T-cell (primary cell): ENCODE data around the gene CCL3. TPM values are rescaled to one million over a fixed set of nuclear protein-coding genes. Genes with fewer than 3 reads are reported as not detected.
"Not testable (repeated sequence)": the region's sequence is repeated elsewhere in the genome, so short reads cannot be mapped to it uniquely, and the experiment has no call there.

ENCODE experiments used
- ATAC-seq, 4 experiments: fragments of 200-7000 bp in 3 of 4; fragments of 150-1000 bp in 1 of 4; cut with Tn5 transposase; replicated peaks in 1 of 4; 1 replicate in 3 of 4; 2 replicates in 1 of 4; pipeline ENCODE4 v1.10.0; 2021; ENCODE audit warnings: moderate library complexity in 3 of 4, mild to moderate bottlenecking in 2 of 4, moderate number of reproducible peaks in 1 of 4
- CTCF ChIA-PET, 2 donors: fragments of 300-600 bp; sonication (Branson Sonifier 250); formaldehyde crosslinking; loops; one replicate each; lab custom pipeline; 2022; ENCODE audit warnings: antibody characterized with exemption in 2 of 2; lab: Charles Lee
- POLR2A ChIA-PET, 2 donors: fragments of 300-600 bp; sonication (Branson Sonifier 250); formaldehyde crosslinking; loops; one replicate each; lab custom pipeline; 2022; ENCODE audit warnings: antibody characterized with exemption in 2 of 2; lab: Charles Lee
- DNase-seq, 35 experiments: peaks; one replicate each; pipeline versions ENCODE4 v3.0.0 to v3.0.0-alpha.2; 2013 to 2023
- H3K27ac ChIP-seq: one replicate; pipeline ENCODE4 v1.5.1; 2013; ENCODE audit warnings: low read length
- H3K27me3 ChIP-seq, 2 experiments: replicated peaks in 1 of 2; 1 replicate in 1 of 2; 2 replicates in 1 of 2; pipeline versions ENCODE4 v1.6.1 to v1.7.0; 2013; ENCODE audit warnings: low read length in 1 of 2, mixed read lengths in 1 of 2; ENCODE audit not compliant: control insufficient read depth in 2 of 2, insufficient read depth in 2 of 2; ENCODE audit errors: extremely low read depth in 1 of 2
- H3K36me3 ChIP-seq, 2 donors: 1 replicate in 1 of 2; 2 replicates in 1 of 2; pipeline versions ENCODE4 v1.6.1 to v1.7.0; 2013; ENCODE audit warnings: low read length in 1 of 2; ENCODE audit not compliant: control insufficient read depth in 2 of 2, insufficient read depth in 1 of 2; ENCODE audit errors: extremely low read depth in 1 of 2
- H3K4me1 ChIP-seq, 2 experiments: 1 replicate in 1 of 2; 2 replicates in 1 of 2; pipeline versions ENCODE4 v1.6.1 to v1.7.0; 2013; ENCODE audit warnings: low read length in 2 of 2, mixed read lengths in 1 of 2; ENCODE audit not compliant: insufficient read depth in 2 of 2, control insufficient read depth in 1 of 2; ENCODE audit errors: extremely low read depth in 1 of 2
- H3K4me3 ChIP-seq, 2 donors: 1 replicate in 1 of 2; 2 replicates in 1 of 2; pipeline versions ENCODE4 v1.5.1 to v1.7.0; 2013; ENCODE audit warnings: mild to moderate bottlenecking in 2 of 2, low read length in 1 of 2, moderate library complexity in 1 of 2; ENCODE audit not compliant: control insufficient read depth in 1 of 2; ENCODE audit errors: extremely low read depth in 1 of 2
- H3K9me3 ChIP-seq: 2 replicates; pipeline ENCODE4 v1.7.0; 2013
- H3K27ac Mint-ChIP-seq, 2 donors: one replicate each; pipeline ENCODE4 v1.8.0; 2020 to 2021; ENCODE audit warnings: mild to moderate bottlenecking in 2 of 2, mixed read lengths in 2 of 2
- H3K27me3 Mint-ChIP-seq, 2 donors: one replicate each; pipeline ENCODE4 v1.8.0; 2021 to 2022; ENCODE audit warnings: mixed read lengths in 2 of 2
- H3K36me3 Mint-ChIP-seq: one replicate; pipeline ENCODE4 v1.8.0; 2021; ENCODE audit warnings: mixed read lengths
- H3K4me1 Mint-ChIP-seq, 3 donors: one replicate each; pipeline ENCODE4 v1.8.0; 2020 to 2022; ENCODE audit warnings: mixed read lengths in 3 of 3, mild to moderate bottlenecking in 1 of 3
- H3K4me3 Mint-ChIP-seq, 3 donors: one replicate each; pipeline ENCODE4 v1.8.0; 2020 to 2022; ENCODE audit warnings: mild to moderate bottlenecking in 3 of 3, mixed read lengths in 3 of 3, moderate library complexity in 3 of 3
- H3K9me3 Mint-ChIP-seq, 3 donors: one replicate each; pipeline ENCODE4 v1.8.0; 2020 to 2022; ENCODE audit warnings: mixed read lengths in 3 of 3
- WGBS: methylation state at CpG from one replicate; pipeline ENCODE4 v1.1.5; 2013; ENCODE audit warnings: missing lambda C conversion rate; ENCODE audit not compliant: insufficient coverage; 5-methylcytosine and 5-hydroxymethylcytosine counted together
- total RNA-seq, 35 experiments: library from RNA in 6 of 35; stranded (reverse) in 6 of 35; fragments of 120-200 nt in 1 of 35; gene quantifications; one replicate each; pipeline versions ENCODE4 v1.2.1 to v1.2.4 and lab custom pipeline; 2013 to 2026

The CCL3 gene
- total RNA-seq, 5 donors from 2014 or later (not counting 1 experiment from before 2014, with no cell fraction given): 2.0 to 6.0 (median 4.8) TPM

GRCh38 chr17:36111068-36111490 lies 21.1 kb upstream of the CCL3 start:
- no peaks in the 10 kb centered on the region for H3K36me3 ChIP-seq
- WGBS: 100% methylated on average over 1 of the region's 4 CpGs
- H3K9me3 Mint-ChIP-seq: peaks cover 0 to 9% (median 4%) of the 10 kb centered on the region in 3 donors
- no peak overlapping the region for H3K27ac Mint-ChIP-seq
- H3K36me3 Mint-ChIP-seq: no peaks in the 10 kb centered on the region
- peaks cover 5 to 29% of the 10 kb centered on the region in 2 donors for H3K27me3 Mint-ChIP-seq
- no peak overlapping the region for H3K4me3 Mint-ChIP-seq
- H3K27me3 ChIP-seq: no peaks in the 10 kb centered on the region
- ATAC-seq: no peak
- peaks cover 0 to 9% (median 7%) of the 10 kb centered on the region in 3 donors for H3K4me1 Mint-ChIP-seq
- ChIA-PET POLR2A (no interaction called here), CTCF (no interaction called here)
- no peak overlapping the region for H3K4me3 ChIP-seq
- H3K27ac ChIP-seq: no peak overlapping the region
- H3K9me3 ChIP-seq: no peaks in the 10 kb centered on the region
- H3K4me1 ChIP-seq: peaks cover 0 to 31% of the 10 kb centered on the region in 2 experiments
- no peak for DNase-seq

DNA sequence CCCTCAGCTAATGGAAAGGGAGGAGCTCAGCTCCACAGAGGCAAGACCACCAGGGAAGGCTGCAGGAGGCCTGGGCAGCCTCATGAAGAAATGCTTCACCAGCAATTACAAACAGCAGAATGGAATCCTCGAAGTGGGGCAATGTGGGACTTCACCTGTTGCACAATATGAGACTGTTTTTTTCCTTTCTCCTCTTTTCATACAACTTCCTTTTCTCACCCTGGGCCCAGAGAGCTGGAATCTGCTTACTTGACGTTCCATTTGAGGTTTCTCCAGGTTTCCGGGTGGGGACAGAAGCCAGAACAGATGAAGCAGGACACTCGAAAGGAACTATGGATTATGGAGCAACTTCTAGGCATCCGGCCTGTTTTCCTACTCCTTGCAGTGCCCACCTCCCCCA lies 18.3 kb upstream of the CCL3 start:
- H3K27me3 Mint-ChIP-seq: peaks cover 11 to 37% of the 10 kb centered on the region in 2 donors
- H3K36me3 Mint-ChIP-seq, H3K27me3 ChIP-seq, POLR2A ChIA-PET, H3K27ac Mint-ChIP-seq, H3K36me3 ChIP-seq, DNase-seq, H3K9me3 Mint-ChIP-seq, H3K4me3 ChIP-seq, ATAC-seq, CTCF ChIA-PET, H3K9me3 ChIP-seq, H3K4me3 Mint-ChIP-seq: not testable (repeated sequence)
- 56% methylated on average over 2 of the region's 5 CpGs for WGBS
- Histone ChIP-seq H3K27ac (peak overlapping the region; percentile 68), H3K4me1 (peaks cover 0 to 36% of the 10 kb centered on the region in 2 experiments)
- H3K4me1 Mint-ChIP-seq: peaks cover 0 to 25% (median 17%) of the 10 kb centered on the region in 3 donors

GRCh38 chr17:36107660-36108059 lies 17.7 kb upstream of the CCL3 start:
- no peaks in the 10 kb centered on the region for H3K36me3 ChIP-seq
- H3K27ac ChIP-seq: peak overlapping the region; percentile 68
- Mint-ChIP-seq H3K27me3 (peaks cover 14 to 39% of the 10 kb centered on the region in 2 donors), H3K4me1 (peaks cover 0 to 31% (median 23%) of the 10 kb centered on the region in 3 donors), H3K4me3 (no peak overlapping the region), H3K27ac (peak overlapping the region in 1 of 2 donors; percentile 0), H3K36me3 (no peaks in the 10 kb centered on the region), H3K9me3 (peaks cover 0 to 6% (median 2%) of the 10 kb centered on the region in 3 donors)
- peaks cover 0 to 42% of the 10 kb centered on the region in 2 experiments for H3K4me1 ChIP-seq
- ChIA-PET CTCF (no interaction called here), POLR2A (no interaction called here)
- no peaks in the 10 kb centered on the region for H3K9me3 ChIP-seq
- DNase-seq: peak in 12 of 35 experiments; percentile 9 to 49 (median 26)
- no CpG with 5 or more reads among the region's 3 CpGs for WGBS
- peaks cover 0 to 3% of the 10 kb centered on the region in 2 experiments for H3K27me3 ChIP-seq
- no peak overlapping the region for H3K4me3 ChIP-seq
- peak in 1 of 4 experiments; percentile 43 for ATAC-seq

DNA sequence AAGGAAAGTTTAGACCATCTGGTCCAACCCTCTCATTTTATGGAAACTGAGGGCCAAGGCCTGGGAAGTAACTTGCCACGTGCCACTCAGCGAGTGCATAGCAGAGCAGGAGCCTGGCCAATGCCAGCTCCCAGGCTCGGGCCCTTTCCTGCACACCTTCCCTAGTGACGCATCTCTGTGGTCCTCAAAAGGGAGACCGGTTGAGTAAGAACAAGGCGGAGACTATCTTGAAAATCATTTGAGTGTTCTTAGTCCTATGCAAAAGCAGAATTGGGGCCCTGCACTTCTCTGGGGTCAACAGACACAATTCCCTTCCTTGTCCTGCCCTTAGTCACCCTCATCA lies 16.5 kb upstream of the CCL3 start:
- WGBS: 67% methylated on average over 3 of the region's 6 CpGs
- H3K36me3 ChIP-seq: no peaks in the 10 kb centered on the region
- no peak overlapping the region for H3K4me3 ChIP-seq
- peaks cover 11 to 37% of the 10 kb centered on the region in 2 donors for H3K27me3 Mint-ChIP-seq
- peak overlapping the region; percentile 68 for H3K27ac ChIP-seq
- H3K4me1 Mint-ChIP-seq: peaks cover 0 to 33% (median 25%) of the 10 kb centered on the region in 3 donors
- no peaks in the 10 kb centered on the region for H3K36me3 Mint-ChIP-seq
- ChIA-PET CTCF (no interaction called here), POLR2A (no interaction called here)
- H3K9me3 ChIP-seq: no peaks in the 10 kb centered on the region
- H3K27ac Mint-ChIP-seq: no peak overlapping the region
- no peak for ATAC-seq
- H3K27me3 ChIP-seq: peaks cover 0 to 3% of the 10 kb centered on the region in 2 experiments
- H3K9me3 Mint-ChIP-seq: no peaks in the 10 kb centered on the region
- no peak overlapping the region for H3K4me3 Mint-ChIP-seq
- no peak for DNase-seq
- H3K4me1 ChIP-seq: peaks cover 0 to 48% of the 10 kb centered on the region in 2 experiments

DNA sequence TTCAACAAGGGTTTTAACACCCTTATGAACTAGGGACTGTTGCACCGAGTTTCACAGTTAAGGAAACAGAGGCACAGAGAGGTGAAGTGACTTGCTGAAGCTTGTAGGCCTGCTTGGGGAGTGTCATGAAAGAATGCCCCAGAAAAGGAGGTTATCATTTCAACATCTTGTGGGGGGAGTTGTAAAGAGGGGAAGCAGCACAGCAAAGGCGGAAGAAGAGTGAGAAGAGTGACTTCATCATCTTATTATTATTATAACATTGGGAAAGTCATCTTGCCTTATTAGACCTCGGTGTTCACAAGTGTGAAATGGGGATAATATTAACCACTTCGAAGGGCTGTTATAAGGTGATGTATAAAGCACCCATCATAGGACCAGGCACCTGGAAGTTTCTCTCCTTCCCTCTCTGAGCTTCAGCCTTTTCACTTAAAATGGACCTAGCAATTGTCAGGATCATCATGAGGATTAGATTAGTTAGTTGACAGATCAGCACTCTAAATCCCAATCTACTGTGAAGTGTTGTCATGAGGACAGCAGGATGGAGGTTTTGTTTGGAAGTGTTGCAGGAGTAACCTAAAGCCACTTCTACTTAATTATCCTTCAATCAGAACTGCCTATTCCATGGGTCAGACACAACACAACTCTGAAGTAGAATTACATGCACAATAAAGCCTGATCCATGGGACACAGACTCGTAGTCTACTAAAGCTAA lies 16.0 kb upstream of the CCL3 start:
- CTCF ChIA-PET: no interaction called here
- H3K36me3 ChIP-seq: no peaks in the 10 kb centered on the region
- no peaks in the 10 kb centered on the region for H3K9me3 Mint-ChIP-seq
- peaks cover 11 to 32% of the 10 kb centered on the region in 2 donors for H3K27me3 Mint-ChIP-seq
- H3K4me3 Mint-ChIP-seq: peak overlapping the region in 1 of 3 donors; percentile 82
- peak overlapping the region; percentile 68 for H3K27ac ChIP-seq
- no CpG with 5 or more reads among the region's 5 CpGs for WGBS
- H3K9me3 ChIP-seq: no peaks in the 10 kb centered on the region
- no peaks in the 10 kb centered on the region for H3K36me3 Mint-ChIP-seq
- H3K4me3 ChIP-seq: peak overlapping the region in 1 of 2 donors; percentile 35
- peaks cover 0 to 33% (median 25%) of the 10 kb centered on the region in 3 donors for H3K4me1 Mint-ChIP-seq
- H3K27ac Mint-ChIP-seq: peak overlapping the region in 1 of 2 donors; percentile 4
- DNase-seq (peak in 1 of 35 experiments; percentile 22), ATAC-seq (no peak)
- H3K4me1 ChIP-seq: peaks cover 0 to 48% of the 10 kb centered on the region in 2 experiments
- H3K27me3 ChIP-seq: peaks cover 0 to 3% of the 10 kb centered on the region in 2 experiments
- POLR2A ChIA-PET: no interaction called here

DNA sequence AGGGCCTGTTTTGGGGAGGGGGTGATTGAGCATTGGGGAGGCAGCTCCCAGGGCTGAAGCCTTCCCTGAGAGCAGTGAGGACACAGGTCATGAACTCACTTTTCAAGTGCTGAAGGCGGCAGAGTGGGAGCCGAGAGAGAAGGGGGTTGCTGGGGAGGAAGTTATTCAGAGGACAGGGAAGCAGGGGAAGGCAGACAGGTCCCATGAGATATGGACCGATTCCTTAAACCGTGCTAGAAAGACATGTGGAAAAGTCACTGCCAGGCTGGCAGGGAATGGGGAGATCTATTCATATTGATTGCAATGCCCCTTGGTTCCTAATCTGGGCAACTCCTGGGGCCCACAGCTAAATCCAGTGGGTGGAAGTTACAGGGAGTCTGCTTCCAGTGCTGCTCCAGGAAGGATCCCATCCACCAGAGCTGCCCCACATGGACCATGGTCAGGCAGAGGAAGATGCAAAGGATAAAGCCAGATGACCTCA lies 14.8 kb upstream of the CCL3 start:
- H3K27me3 ChIP-seq: peaks cover 0 to 3% of the 10 kb centered on the region in 2 experiments
- DNase-seq: no peak
- H3K4me1 Mint-ChIP-seq: peaks cover 0 to 36% (median 25%) of the 10 kb centered on the region in 3 donors
- no peaks in the 10 kb centered on the region for H3K36me3 Mint-ChIP-seq
- peaks cover 11 to 37% of the 10 kb centered on the region in 2 donors for H3K27me3 Mint-ChIP-seq
- WGBS: 52% methylated on average over 3 of the region's 4 CpGs
- no peaks in the 10 kb centered on the region for H3K36me3 ChIP-seq
- ChIA-PET POLR2A (no interaction called here), CTCF (no interaction called here)
- no peak for ATAC-seq
- H3K27ac ChIP-seq: peak overlapping the region; percentile 68
- peak overlapping the region in 1 of 2 donors; percentile 35 for H3K4me3 ChIP-seq
- H3K27ac Mint-ChIP-seq: peak overlapping the region; percentile 84 to 95
- H3K9me3 ChIP-seq: no peaks in the 10 kb centered on the region
- peak overlapping the region; percentile 60 to 82 (median 72) for H3K4me3 Mint-ChIP-seq
- peaks cover 0 to 53% of the 10 kb centered on the region in 2 experiments for H3K4me1 ChIP-seq
- H3K9me3 Mint-ChIP-seq: no peaks in the 10 kb centered on the region
